ENCODE data around the gene EXOC1. TPM values are rescaled to one million over a fixed set of nuclear protein-coding genes. Genes with fewer than 3 reads are reported as not detected.
A peak's percentile ranks its signal among the peaks of the same experiment; 100 is the strongest.

Gene EXOC1
- total and polyA plus RNA-seq, 3 donors from 2014 or later: 29.4 to 46.4 (median 40.4) TPM

DNA sequence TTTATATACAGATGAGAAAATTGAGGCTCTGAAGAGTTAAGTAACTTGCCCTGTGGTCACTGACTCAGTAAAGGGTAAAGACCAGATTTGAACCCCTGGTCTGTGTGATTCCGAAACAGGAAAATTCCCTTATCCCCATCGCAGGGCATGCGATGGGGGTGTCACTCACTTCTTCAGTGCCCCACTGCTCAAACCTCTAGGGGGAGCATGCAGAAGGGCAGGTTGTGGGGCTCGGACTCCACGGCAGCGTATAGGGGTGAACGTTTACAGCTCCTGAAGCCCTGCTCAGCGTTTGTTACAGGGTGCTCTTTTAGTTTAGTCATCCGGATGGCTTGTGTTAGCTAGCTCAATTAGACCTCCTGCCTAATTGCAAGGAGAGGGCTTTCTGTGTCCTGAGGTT lies 3.7 kb upstream of the EXOC1 start:
- no peak overlapping the region for H3K4me3 ChIP-seq
- DNase-seq: no peak
- no peaks in the 10 kb centered on the region for H3K27me3 ChIP-seq
- H3K9me3 ChIP-seq: no peaks in the 10 kb centered on the region
- H3K4me1 ChIP-seq: peaks cover 10% of the 10 kb centered on the region
- intact Hi-C loops (cut with DNase I; ENCODE audit: low total_unique reads): no loop called here
- WGBS, 2 donors: 69% methylated on average over 9 of the region's 9 CpGs
- TF ChIP-seq POLR2A (IDR thresholded peaks at IDR 0.05) (no peak), CTCF (IDR thresholded peaks at IDR 0.05) (no peak)
- H3K36me3 ChIP-seq (ENCODE audit: low read depth, missing control alignments): no peaks in the 10 kb centered on the region
- no peak overlapping the region for H3K27ac ChIP-seq

DNA sequence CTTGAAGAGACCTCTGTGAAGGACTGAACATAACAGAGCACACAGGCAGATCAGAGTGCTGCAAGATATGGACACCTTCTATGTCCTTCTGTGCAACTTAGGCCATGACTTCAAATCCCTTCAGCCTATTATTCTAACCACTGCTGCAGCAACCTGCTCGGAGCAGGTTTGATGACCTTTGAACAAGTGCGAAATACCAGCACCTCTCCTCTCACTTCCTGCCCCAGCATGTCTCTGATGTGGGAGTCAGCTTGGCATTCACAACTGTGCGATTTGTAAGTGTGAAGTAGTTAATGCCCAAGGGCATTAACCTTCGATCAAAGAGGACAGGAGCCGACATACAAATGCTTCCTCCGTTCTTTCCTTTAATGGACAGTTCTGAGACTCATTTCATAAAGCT lies 1.6 kb upstream of the EXOC1 start:
- Histone ChIP-seq H3K4me3 (no peak overlapping the region), H3K27me3 (no peaks in the 10 kb centered on the region), H3K36me3 (ENCODE audit: low read depth, missing control alignments) (no peaks in the 10 kb centered on the region), H3K4me1 (peaks cover 10% of the 10 kb centered on the region), H3K27ac (no peak overlapping the region), H3K9me3 (no peaks in the 10 kb centered on the region)
- WGBS, 2 donors: 62 to 73% methylated on average over 6 of the region's 6 CpGs
- no peak for DNase-seq
- intact Hi-C loops (cut with DNase I; ENCODE audit: low total_unique reads): no loop called here
- TF ChIP-seq CTCF (IDR thresholded peaks at IDR 0.05): no peak
- no peak for TF ChIP-seq POLR2A (IDR thresholded peaks at IDR 0.05)

- WGBS, 2 donors: 8 to 15% methylated on average over 7 of the region's 7 CpGs
- intact Hi-C loops (cut with DNase I; ENCODE audit: low total_unique reads): no loop called here
- Histone ChIP-seq H3K4me1 (peaks cover 10% of the 10 kb centered on the region), H3K9me3 (no peaks in the 10 kb centered on the region), H3K27ac (peak overlapping the region; percentile 80 to 84), H3K4me3 (peak overlapping the region; percentile 88 to 95), H3K27me3 (no peaks in the 10 kb centered on the region), H3K36me3 (ENCODE audit: low read depth, missing control alignments) (no peaks in the 10 kb centered on the region)
- no peak for TF ChIP-seq POLR2A (IDR thresholded peaks at IDR 0.05)
- TF ChIP-seq CTCF (IDR thresholded peaks at IDR 0.05): no peak
- no peak for DNase-seq
Measured at GRCh38 chr4:55854129-55854528, 681 bp downstream of the EXOC1 start.

DNA sequence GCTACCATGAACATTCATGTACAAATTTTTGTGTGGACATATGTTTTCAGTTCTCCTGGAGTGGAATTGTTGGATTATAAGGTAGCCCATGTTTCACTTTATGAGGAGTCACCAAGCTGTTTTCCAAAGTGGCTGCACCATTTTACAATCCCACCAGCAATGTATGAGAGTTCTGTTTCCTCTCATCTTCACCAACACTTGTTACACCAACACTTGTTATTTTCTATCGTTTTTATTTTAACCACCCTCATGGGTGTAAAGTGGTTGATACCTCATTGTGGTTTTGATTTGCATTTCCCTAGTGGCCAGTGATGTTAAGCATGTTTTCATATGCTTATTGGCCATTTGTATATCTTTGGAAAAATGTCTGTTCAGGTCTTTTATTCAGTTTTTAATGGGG lies 4.1 kb downstream of the EXOC1 start:
- WGBS, 2 donors: 72 to 91% methylated on average over 1 of the region's 1 CpG
- intact Hi-C loops (cut with DNase I; ENCODE audit: low total_unique reads): no loop called here
- H3K27ac ChIP-seq: no peak overlapping the region
- no peak overlapping the region for H3K4me3 ChIP-seq
- H3K36me3 ChIP-seq (ENCODE audit: low read depth, missing control alignments): no peaks in the 10 kb centered on the region
- DNase-seq: no peak
- no peaks in the 10 kb centered on the region for H3K27me3 ChIP-seq
- H3K4me1 ChIP-seq: no peaks in the 10 kb centered on the region
- H3K9me3 ChIP-seq: no peaks in the 10 kb centered on the region
- no peak for TF ChIP-seq POLR2A (IDR thresholded peaks at IDR 0.05)
- TF ChIP-seq CTCF (IDR thresholded peaks at IDR 0.05): no peak

GRCh38 chr4:55859711-55860110 lies 6.3 kb downstream of the EXOC1 start:
- H3K4me3 ChIP-seq: no peak overlapping the region
- DNase-seq: no peak
- H3K27ac ChIP-seq: no peak overlapping the region
- H3K9me3 ChIP-seq: no peaks in the 10 kb centered on the region
- no peaks in the 10 kb centered on the region for H3K27me3 ChIP-seq
- intact Hi-C loops (cut with DNase I; ENCODE audit: low total_unique reads): no loop called here
- H3K36me3 ChIP-seq (ENCODE audit: low read depth, missing control alignments): no peaks in the 10 kb centered on the region
- no peaks in the 10 kb centered on the region for H3K4me1 ChIP-seq
- no peak for TF ChIP-seq POLR2A (IDR thresholded peaks at IDR 0.05)
- no peak for TF ChIP-seq CTCF (IDR thresholded peaks at IDR 0.05)
- 70 to 73% methylated on average over 2 of the region's 2 CpGs for WGBS, 2 donors

Measured in testis (tissue), 3 donors.